ENCODE results near the gene NR2C1.

NR2C1 gene

GRCh38 chr12:95072900-95073697, at the start of gene NR2C1:
Gene NR2C1 (minus strand): TSS chr12:95073618. CDS start chr12:95067384, 6,234 bp downstream.
- TF ChIP-seq CTCF (conservative IDR thresholded peaks at IDR 0.05) (no peak), ZFX (IDR thresholded peaks at IDR 0.05) (peak; percentile 56)
- H3K27ac ChIP-seq: peak within 1 kb of the TSS; percentile 63

GRCh38 chr12:95118788-95119179, 45.4 kb upstream of the NR2C1 start:
- no peak overlapping the region for H3K27ac ChIP-seq
- TF ChIP-seq ZFX (IDR thresholded peaks at IDR 0.05): no peak

GRCh38 chr12:95118138-95118787, 44.8 kb upstream of the NR2C1 start:
- TF ChIP-seq CTCF (conservative IDR thresholded peaks at IDR 0.05) (no peak), ZFX (IDR thresholded peaks at IDR 0.05) (no peak)
- H3K27ac ChIP-seq: no peak overlapping the region

- no peak for TF ChIP-seq ZFX (IDR thresholded peaks at IDR 0.05)
- TF ChIP-seq CTCF (conservative IDR thresholded peaks at IDR 0.05): peak; percentile 71
- no peak overlapping the region for H3K27ac ChIP-seq
These were observed 43.8 kb upstream of the NR2C1 start for GRCh38 chr12:95117178-95117599.

- H3K27ac ChIP-seq: no peak overlapping the region
- TF ChIP-seq ZFX (IDR thresholded peaks at IDR 0.05): no peak
- TF ChIP-seq CTCF (conservative IDR thresholded peaks at IDR 0.05): no peak
These were observed 43.4 kb upstream of the NR2C1 start for GRCh38 chr12:95116773-95117172.

- no peak overlapping the region for H3K27ac ChIP-seq
- TF ChIP-seq ZFX (IDR thresholded peaks at IDR 0.05) (no peak), CTCF (conservative IDR thresholded peaks at IDR 0.05) (no peak)
These were observed 42.9 kb upstream of the NR2C1 start for GRCh38 chr12:95116341-95116740.

- no peak overlapping the region for H3K27ac ChIP-seq
- no peak for TF ChIP-seq ZFX (IDR thresholded peaks at IDR 0.05)
- TF ChIP-seq CTCF (conservative IDR thresholded peaks at IDR 0.05): no peak
These were observed 42.2 kb upstream of the NR2C1 start for GRCh38 chr12:95115641-95116040.

Data from C4-2B (cell line).